Measurements from ENCODE around the gene ACTN1. TPM values are rescaled to one million over a fixed set of nuclear protein-coding genes. Genes with fewer than 3 reads are reported as not detected.

The ACTN1 gene
- total and polyA plus RNA-seq, 2 of the 8 experiments (the other 6 are each of a cell fraction or from before 2014, with no cell fraction given): 236 to 262 TPM

DNA sequence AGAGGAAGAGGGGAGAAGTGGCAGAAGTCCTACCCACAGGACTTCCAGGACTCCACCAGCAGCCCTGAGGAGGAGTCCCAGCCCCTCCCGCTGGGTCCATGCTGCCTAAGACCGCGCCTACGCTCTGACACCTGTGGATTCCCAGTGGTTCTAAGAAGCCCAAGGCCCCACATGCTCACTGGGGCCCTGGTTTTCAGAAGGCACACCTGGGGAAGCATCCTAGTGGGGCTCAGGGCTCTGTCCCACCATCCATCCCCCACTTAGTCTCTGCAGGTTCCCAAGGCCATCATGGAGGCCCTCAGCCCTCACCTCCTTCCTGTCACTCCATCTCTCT, 32.6 kb downstream of the ACTN1 start:
- 92% methylated on average over 4 of the region's 4 CpGs; no CpG with 5 or more reads in 1 of the 2 experiments for WGBS, 2 experiments (ENCODE audit: extremely low coverage in 1 of 2, insufficient coverage in 1 of 2, insufficient read length in 1 of 2, insufficient replicate concordance in 2 of 2, low coverage in 1 of 2, low lambda C conversion rate in 2 of 2, missing lambda C conversion rate in 1 of 2)
- Histone ChIP-seq H4K8ac (ENCODE audit: extremely low read depth, insufficient read depth, low read length) (no peak overlapping the region), H3K18ac (ENCODE audit: extremely low read depth, low read length) (no peak overlapping the region; the same call in 1 of the 2 replicates), H4K20me1 (replicated peaks in 1 of 2; ENCODE audit: control insufficient read depth in 1 of 2, insufficient read depth in 2 of 2, low read length in 2 of 2) (peaks cover 12 to 44% of the 10 kb centered on the region in 2 experiments), H3K4me3 (ENCODE audit: extremely low read depth in 1 of 4, insufficient read depth in 2 of 4, low read depth in 3 of 4, low read length in 4 of 4) (no peak overlapping the region), H3K14ac (ENCODE audit: insufficient read length) (no peak overlapping the region), H3K4ac (replicated peaks; ENCODE audit: insufficient read length, low read depth, low read length) (no peak overlapping the region), H2BK5ac (ENCODE audit: low read depth, low read length) (no peak overlapping the region; the same call in 1 of the 2 replicates), H3K4me2 (ENCODE audit: insufficient read depth in 1 of 2, low read depth in 2 of 2, low read length in 2 of 2) (no peak overlapping the region), H3K23ac (ENCODE audit: insufficient read length) (no peak overlapping the region), H2BK12ac (ENCODE audit: low read depth, low read length) (no peak overlapping the region), H2BK15ac (ENCODE audit: low read length) (no peak overlapping the region; the same call in 1 of the 2 replicates), H3K79me2 (ENCODE audit: control insufficient read depth in 1 of 2, insufficient read depth in 2 of 2, low read length in 2 of 2) (peaks cover 13 to 97% of the 10 kb centered on the region in 2 experiments), H3K4me1 (replicated peaks in 1 of 4; ENCODE audit: control insufficient read depth in 3 of 4, insufficient read depth in 4 of 4, low read length in 3 of 4) (peaks cover 0 to 36% (median 15%) of the 10 kb centered on the region in 4 experiments; a peak in 6 of 7 replicates), H3K9ac (replicated peaks in 1 of 4; ENCODE audit: extremely low read depth in 1 of 4, low read depth in 3 of 4, low read length in 3 of 4) (no peak overlapping the region), H2BK20ac (ENCODE audit: low read length) (no peak overlapping the region), H3K56ac (replicated peaks; ENCODE audit: insufficient read length, low read depth, low read length) (no peak overlapping the region), H2AK5ac (ENCODE audit: low read depth, low read length) (no peak overlapping the region), H3K27me3 (replicated peaks in 1 of 4; ENCODE audit: control insufficient read depth in 3 of 4, extremely low read depth in 1 of 4, insufficient read depth in 3 of 4, low read length in 3 of 4) (no peaks in the 10 kb centered on the region), H3K23me2 (ENCODE audit: low read depth, low read length) (no peaks in the 10 kb centered on the region; the same call in 1 of the 2 replicates), H4K91ac (replicated peaks; ENCODE audit: insufficient read length, low read length) (no peak overlapping the region), H2AFZ (ENCODE audit: low read length) (no peak overlapping the region), H3K9me3 (ENCODE audit: insufficient read depth in 2 of 2, low read depth in 1 of 2, low read length in 1 of 2) (no peaks in the 10 kb centered on the region), H3K36me3 (ENCODE audit: control insufficient read depth in 2 of 4, insufficient read depth in 4 of 4, low read length in 3 of 4) (no peaks in the 10 kb centered on the region), H2BK120ac (replicated peaks; ENCODE audit: low read depth, low read length) (no peak overlapping the region), H4K5ac (ENCODE audit: insufficient read length, low read depth, low read length) (no peak overlapping the region), H3K79me1 (ENCODE audit: low read depth, low read length) (peaks cover 44% of the 10 kb centered on the region), H3K27ac (ENCODE audit: low read depth, low read length) (no peak overlapping the region)
- CTCF ChIA-PET (ENCODE audit: partially characterized antibody): interaction anchor here (1.4 to 19.1 kb wide), 4 partner anchors 8 to 151 kb away, joined by 3 to 291 read pairs (median 5); no protein-coding TSS in a partner anchor
- DNase-seq (ENCODE audit: low read depth in 1 of 2, low spot score in 2 of 2) (no peak), FAIRE-seq (no peak)
- POLR2A ChIA-PET (ENCODE audit: partially characterized antibody): interaction anchor here (0.6 to 2.2 kb wide), 2 partner anchors 23 to 31 kb away, joined by 4 to 8 read pairs; no protein-coding TSS in a partner anchor
- TF ChIP-seq GTF2F1 (IDR thresholded peaks at IDR 0.05; ENCODE audit: borderline replicate concordance, low read depth, low read length) (no peak), ATF3 (IDR thresholded peaks at IDR 0.05; ENCODE audit: insufficient read depth, low read depth, low read length) (no peak), BCL11A (IDR thresholded peaks at IDR 0.05; ENCODE audit: low read depth in 2 of 2, low read length in 2 of 2) (no peak), RAD21 (IDR thresholded peaks at IDR 0.05 in 1 of 2, conservative IDR thresholded peaks at IDR 0.05 in 1 of 2; ENCODE audit: low read depth in 2 of 2, low read length in 2 of 2) (no peak), RBBP5 (IDR thresholded peaks at IDR 0.05; ENCODE audit: borderline replicate concordance, low read depth, low read length) (no peak), CBX8 (IDR thresholded peaks at IDR 0.05; ENCODE audit: borderline replicate concordance, low read depth, low read length) (no peak), TEAD4 (IDR thresholded peaks at IDR 0.05; ENCODE audit: low read depth, low read length) (no peak)
- TF ChIP-seq, protein P1, sequence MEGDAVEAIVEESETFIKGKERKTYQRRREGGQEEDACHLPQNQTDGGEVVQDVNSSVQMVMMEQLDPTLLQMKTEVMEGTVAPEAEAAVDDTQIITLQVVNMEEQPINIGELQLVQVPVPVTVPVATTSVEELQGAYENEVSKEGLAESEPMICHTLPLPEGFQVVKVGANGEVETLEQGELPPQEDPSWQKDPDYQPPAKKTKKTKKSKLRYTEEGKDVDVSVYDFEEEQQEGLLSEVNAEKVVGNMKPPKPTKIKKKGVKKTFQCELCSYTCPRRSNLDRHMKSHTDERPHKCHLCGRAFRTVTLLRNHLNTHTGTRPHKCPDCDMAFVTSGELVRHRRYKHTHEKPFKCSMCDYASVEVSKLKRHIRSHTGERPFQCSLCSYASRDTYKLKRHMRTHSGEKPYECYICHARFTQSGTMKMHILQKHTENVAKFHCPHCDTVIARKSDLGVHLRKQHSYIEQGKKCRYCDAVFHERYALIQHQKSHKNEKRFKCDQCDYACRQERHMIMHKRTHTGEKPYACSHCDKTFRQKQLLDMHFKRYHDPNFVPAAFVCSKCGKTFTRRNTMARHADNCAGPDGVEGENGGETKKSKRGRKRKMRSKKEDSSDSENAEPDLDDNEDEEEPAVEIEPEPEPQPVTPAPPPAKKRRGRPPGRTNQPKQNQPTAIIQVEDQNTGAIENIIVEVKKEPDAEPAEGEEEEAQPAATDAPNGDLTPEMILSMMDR (IDR thresholded peaks at IDR 0.05; ENCODE audit: control extremely low read depth in 1 of 3, insufficient read depth in 1 of 3, low read depth in 1 of 3, low read length in 3 of 3): no peak
- TF ChIP-seq, protein P2, sequence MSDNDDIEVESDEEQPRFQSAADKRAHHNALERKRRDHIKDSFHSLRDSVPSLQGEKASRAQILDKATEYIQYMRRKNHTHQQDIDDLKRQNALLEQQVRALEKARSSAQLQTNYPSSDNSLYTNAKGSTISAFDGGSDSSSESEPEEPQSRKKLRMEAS (IDR thresholded peaks at IDR 0.05): no peak

Data from H1 (cell line).